Measurements from ENCODE around the gene RBM38.

Gene RBM38

GRCh38 chr20:57389695-57390603 is 1.2 kb upstream of the RBM38 start:
- H3K9me3 ChIP-seq = no peaks in the 10 kb centered on the region
- no peak for TF ChIP-seq CTCF (IDR thresholded peaks at IDR 0.05)
- H3K4me1 ChIP-seq (ENCODE audit: control insufficient read depth in 1 of 2, insufficient read depth in 1 of 2, low read depth in 1 of 2, low read length in 1 of 2) = peaks cover 61 to 63% of the 10 kb centered on the region in 2 experiments
- no peaks in the 10 kb centered on the region for H3K27me3 ChIP-seq
- H3K36me3 ChIP-seq = peaks cover 22% of the 10 kb centered on the region
- H3K4me3 ChIP-seq (ENCODE audit: low read depth in 1 of 2, low read length in 1 of 2) = peak overlapping the region; percentile 61 to 68
- peak overlapping the region; percentile 52 for H3K27ac ChIP-seq

GRCh38 chr20:57391439-57392301 is 474 bp downstream of the RBM38 start:
- H3K27me3 ChIP-seq = no peaks in the 10 kb centered on the region
- H3K4me1 ChIP-seq (ENCODE audit: control insufficient read depth in 1 of 2, insufficient read depth in 1 of 2, low read depth in 1 of 2, low read length in 1 of 2) = peaks cover 69 to 70% of the 10 kb centered on the region in 2 experiments
- TF ChIP-seq CTCF (IDR thresholded peaks at IDR 0.05) = no peak
- H3K4me3 ChIP-seq (ENCODE audit: low read depth in 1 of 2, low read length in 1 of 2) = peak overlapping the region; percentile 71 to 90
- peaks cover 39% of the 10 kb centered on the region for H3K36me3 ChIP-seq
- H3K9me3 ChIP-seq = no peaks in the 10 kb centered on the region
- peak overlapping the region; percentile 90 for H3K27ac ChIP-seq

- H3K27me3 ChIP-seq = no peaks in the 10 kb centered on the region
- H3K27ac ChIP-seq = peak overlapping the region; percentile 90
- peaks cover 50% of the 10 kb centered on the region for H3K36me3 ChIP-seq
- peak overlapping the region; percentile 71 to 90 for H3K4me3 ChIP-seq (ENCODE audit: low read depth in 1 of 2, low read length in 1 of 2)
- no peaks in the 10 kb centered on the region for H3K9me3 ChIP-seq
- no peak for TF ChIP-seq CTCF (IDR thresholded peaks at IDR 0.05)
- peaks cover 79 to 80% of the 10 kb centered on the region in 2 experiments for H3K4me1 ChIP-seq (ENCODE audit: control insufficient read depth in 1 of 2, insufficient read depth in 1 of 2, low read depth in 1 of 2, low read length in 1 of 2)
Measured at GRCh38 chr20:57392512-57393271, 1.5 kb downstream of the RBM38 start.

GRCh38 chr20:57393321-57394120 is 2.3 kb downstream of the RBM38 start:
- peak overlapping the region; percentile 71 to 90 for H3K4me3 ChIP-seq (ENCODE audit: low read depth in 1 of 2, low read length in 1 of 2)
- peaks cover 88% of the 10 kb centered on the region in 2 experiments for H3K4me1 ChIP-seq (ENCODE audit: control insufficient read depth in 1 of 2, insufficient read depth in 1 of 2, low read depth in 1 of 2, low read length in 1 of 2)
- H3K27ac ChIP-seq = peak overlapping the region; percentile 90
- no peaks in the 10 kb centered on the region for H3K9me3 ChIP-seq
- TF ChIP-seq CTCF (IDR thresholded peaks at IDR 0.05) = no peak
- H3K36me3 ChIP-seq = peaks cover 52% of the 10 kb centered on the region
- no peaks in the 10 kb centered on the region for H3K27me3 ChIP-seq

Data from neutrophil (primary cell).